Measurements from ENCODE around the gene SCARB1. TPM values are rescaled to one million over a fixed set of nuclear protein-coding genes. Genes with fewer than 3 reads are reported as not detected.

Gene SCARB1
- total RNA-seq, 2 donors from 2014 or later, result 33.0 to 36.2 TPM

DNA sequence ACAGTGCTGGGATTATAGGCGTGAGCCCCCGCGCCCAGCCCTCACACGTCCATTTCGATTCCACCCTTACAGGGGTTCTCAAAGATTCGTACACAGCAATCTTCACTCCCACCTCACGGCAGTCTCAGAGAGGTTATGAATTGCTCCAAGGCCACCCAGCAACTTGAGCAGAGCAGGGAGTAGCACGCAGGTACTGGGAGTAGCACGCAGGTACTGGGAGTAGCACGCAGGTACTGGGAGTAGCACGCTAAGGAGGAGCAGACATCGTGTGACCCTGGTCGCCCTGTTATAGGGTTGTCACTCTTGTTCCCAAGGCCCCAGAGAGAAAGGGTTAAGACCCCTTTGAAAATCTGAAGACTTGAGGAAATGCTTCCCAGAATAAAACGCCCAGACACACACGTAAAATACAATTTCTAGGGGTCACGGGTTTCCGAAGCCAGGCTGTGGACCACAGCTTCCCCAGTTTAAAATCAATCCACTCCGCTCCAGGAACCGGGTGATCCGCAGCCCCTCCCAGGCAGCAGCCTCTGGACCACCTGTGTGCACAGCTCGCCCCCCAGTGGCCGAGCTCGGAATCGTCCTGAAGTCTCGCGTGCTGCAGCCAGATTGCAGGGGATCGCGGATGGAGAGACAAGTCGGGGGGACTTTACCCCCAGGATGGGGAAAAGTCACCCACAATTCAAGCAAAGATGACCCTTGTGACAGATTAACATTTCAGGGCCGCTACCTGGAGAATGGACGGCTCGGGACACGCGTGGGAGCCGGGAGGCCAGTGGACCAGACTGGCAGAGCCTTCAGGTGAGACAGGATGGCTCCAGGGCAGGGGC is 92.0 kb downstream of the SCARB1 start:
- Histone ChIP-seq H3K27me3 (ENCODE audit: control insufficient read depth, insufficient read depth, low read length, poor library complexity, severe bottlenecking) (no peaks in the 10 kb centered on the region), H3K27ac (ENCODE audit: low read depth, low read length) (no peak overlapping the region), H3K4me3 (ENCODE audit: low read length) (no peak overlapping the region), H3K4me1 (ENCODE audit: control insufficient read depth, insufficient read depth, low read length) (no peaks in the 10 kb centered on the region), H3K9ac (ENCODE audit: extremely low read depth, low read length, poor library complexity, severe bottlenecking) (no peak overlapping the region), H3K9me3 (ENCODE audit: control insufficient read depth, low read length) (no peaks in the 10 kb centered on the region), H3K36me3 (ENCODE audit: control insufficient read depth, insufficient read depth, low read length) (no peaks in the 10 kb centered on the region)
- TF ChIP-seq, protein P1, sequence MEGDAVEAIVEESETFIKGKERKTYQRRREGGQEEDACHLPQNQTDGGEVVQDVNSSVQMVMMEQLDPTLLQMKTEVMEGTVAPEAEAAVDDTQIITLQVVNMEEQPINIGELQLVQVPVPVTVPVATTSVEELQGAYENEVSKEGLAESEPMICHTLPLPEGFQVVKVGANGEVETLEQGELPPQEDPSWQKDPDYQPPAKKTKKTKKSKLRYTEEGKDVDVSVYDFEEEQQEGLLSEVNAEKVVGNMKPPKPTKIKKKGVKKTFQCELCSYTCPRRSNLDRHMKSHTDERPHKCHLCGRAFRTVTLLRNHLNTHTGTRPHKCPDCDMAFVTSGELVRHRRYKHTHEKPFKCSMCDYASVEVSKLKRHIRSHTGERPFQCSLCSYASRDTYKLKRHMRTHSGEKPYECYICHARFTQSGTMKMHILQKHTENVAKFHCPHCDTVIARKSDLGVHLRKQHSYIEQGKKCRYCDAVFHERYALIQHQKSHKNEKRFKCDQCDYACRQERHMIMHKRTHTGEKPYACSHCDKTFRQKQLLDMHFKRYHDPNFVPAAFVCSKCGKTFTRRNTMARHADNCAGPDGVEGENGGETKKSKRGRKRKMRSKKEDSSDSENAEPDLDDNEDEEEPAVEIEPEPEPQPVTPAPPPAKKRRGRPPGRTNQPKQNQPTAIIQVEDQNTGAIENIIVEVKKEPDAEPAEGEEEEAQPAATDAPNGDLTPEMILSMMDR (conservative IDR thresholded peaks at IDR 0.05), result peak; percentile 97
- Mint-ChIP-seq H3K27ac (no peak overlapping the region), H3K9me3 (no peaks in the 10 kb centered on the region), H3K4me3 (no peak overlapping the region), H3K36me3 (ENCODE audit: low read depth) (no peaks in the 10 kb centered on the region), H3K4me1 (peaks cover 3% of the 10 kb centered on the region), H3K27me3 (ENCODE audit: insufficient read depth) (peaks cover 15% of the 10 kb centered on the region)
- DNase-seq, result peak; percentile 98
- WGBS, 2 experiments (ENCODE audit: insufficient coverage in 1 of 2, insufficient read length in 1 of 2), result 38 to 46% methylated on average over 26 to 35 of the region's 35 CpGs

DNA sequence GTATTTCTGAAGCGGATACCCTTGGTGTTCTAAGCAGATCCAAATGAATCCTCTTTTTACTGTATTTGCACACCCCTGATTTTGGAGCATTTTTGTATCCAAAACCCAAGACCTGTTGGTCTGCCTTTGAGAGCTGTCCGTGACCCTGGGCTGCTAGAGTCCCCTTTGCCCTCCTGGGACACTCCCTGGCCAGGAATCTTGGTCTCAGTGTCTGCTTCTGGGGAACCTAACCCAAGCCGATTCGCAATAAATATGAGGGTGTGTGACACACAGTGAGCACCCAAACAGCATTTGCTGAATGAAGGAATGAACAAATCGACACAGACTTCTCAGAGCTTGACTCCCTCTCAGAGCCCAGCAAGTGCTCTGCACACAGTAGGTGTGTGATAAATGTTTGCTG is 92.9 kb downstream of the SCARB1 start:
- H3K27me3 Mint-ChIP-seq (ENCODE audit: insufficient read depth), result peaks cover 15% of the 10 kb centered on the region
- WGBS, 2 experiments (ENCODE audit: insufficient coverage in 1 of 2, insufficient read length in 1 of 2), result 94 to 96% methylated on average over 5 of the region's 5 CpGs
- H3K4me1 Mint-ChIP-seq, result peaks cover 3% of the 10 kb centered on the region
- Histone ChIP-seq H3K9ac (ENCODE audit: extremely low read depth, low read length, poor library complexity, severe bottlenecking) (no peak overlapping the region), H3K27me3 (ENCODE audit: control insufficient read depth, insufficient read depth, low read length, poor library complexity, severe bottlenecking) (no peaks in the 10 kb centered on the region), H3K9me3 (ENCODE audit: control insufficient read depth, low read length) (no peaks in the 10 kb centered on the region), H3K36me3 (ENCODE audit: control insufficient read depth, insufficient read depth, low read length) (no peaks in the 10 kb centered on the region), H3K27ac (ENCODE audit: low read depth, low read length) (no peak overlapping the region), H3K4me3 (ENCODE audit: low read length) (no peak overlapping the region), H3K4me1 (ENCODE audit: control insufficient read depth, insufficient read depth, low read length) (no peaks in the 10 kb centered on the region)
- no peak for DNase-seq
- H3K36me3 Mint-ChIP-seq (ENCODE audit: low read depth), result no peaks in the 10 kb centered on the region
- H3K4me3 Mint-ChIP-seq, result no peak overlapping the region
- TF ChIP-seq, protein P1 (conservative IDR thresholded peaks at IDR 0.05), result no peak
- no peak overlapping the region for H3K27ac Mint-ChIP-seq
- H3K9me3 Mint-ChIP-seq, result peaks cover under 1% of the 10 kb centered on the region

DNA sequence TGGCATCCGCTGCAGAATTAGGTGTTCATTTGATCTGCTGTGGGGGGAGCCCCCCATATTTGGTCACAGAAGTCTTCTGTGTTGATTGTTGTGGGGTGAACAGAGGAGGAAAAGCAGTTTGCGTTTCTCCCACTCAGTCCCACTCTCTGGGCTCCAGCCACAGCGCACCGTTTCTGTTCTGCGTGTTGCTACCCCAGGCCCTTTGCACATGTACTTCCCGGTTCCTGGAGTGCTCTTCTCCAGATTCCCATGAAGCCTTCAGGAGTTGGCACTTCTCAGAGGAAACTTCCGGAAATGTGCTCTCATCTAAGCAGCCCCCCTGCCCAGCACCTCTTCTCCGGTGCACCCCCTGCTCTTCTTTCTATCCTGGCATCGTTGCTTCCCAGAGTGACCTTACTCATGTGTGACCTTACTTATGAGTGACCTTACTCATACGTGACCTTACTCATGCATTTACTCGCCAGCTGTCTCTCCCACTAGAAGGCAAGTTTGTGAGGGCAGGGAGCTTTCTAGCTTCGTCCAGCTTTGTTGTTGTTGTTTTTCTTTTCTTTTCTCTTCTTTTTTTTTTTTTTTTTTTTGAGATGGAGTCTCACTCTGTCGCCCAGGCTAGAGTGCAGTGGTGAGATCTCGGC is 93.7 kb downstream of the SCARB1 start:
- H3K9ac ChIP-seq (ENCODE audit: extremely low read depth, low read length, poor library complexity, severe bottlenecking), result no peak overlapping the region
- TF ChIP-seq, protein P1 (conservative IDR thresholded peaks at IDR 0.05), result no peak
- Mint-ChIP-seq H3K27ac (no peak overlapping the region), H3K9me3 (peaks cover 8% of the 10 kb centered on the region), H3K4me1 (peaks cover 3% of the 10 kb centered on the region), H3K36me3 (ENCODE audit: low read depth) (no peaks in the 10 kb centered on the region), H3K27me3 (ENCODE audit: insufficient read depth) (peaks cover 15% of the 10 kb centered on the region), H3K4me3 (no peak overlapping the region)
- H3K4me3 ChIP-seq (ENCODE audit: low read length), result no peak overlapping the region
- WGBS, 2 experiments (ENCODE audit: insufficient coverage in 1 of 2, insufficient read length in 1 of 2), result 91% methylated on average over 11 to 14 of the region's 14 CpGs
- no peak for DNase-seq
- peaks cover under 1% of the 10 kb centered on the region for H3K9me3 ChIP-seq (ENCODE audit: control insufficient read depth, low read length)
- H3K4me1 ChIP-seq (ENCODE audit: control insufficient read depth, insufficient read depth, low read length), result no peaks in the 10 kb centered on the region
- H3K36me3 ChIP-seq (ENCODE audit: control insufficient read depth, insufficient read depth, low read length), result no peaks in the 10 kb centered on the region
- H3K27me3 ChIP-seq (ENCODE audit: control insufficient read depth, insufficient read depth, low read length, poor library complexity, severe bottlenecking), result no peaks in the 10 kb centered on the region
- H3K27ac ChIP-seq (ENCODE audit: low read depth, low read length), result no peak overlapping the region

Data from endodermal cell (in vitro differentiated cells).